ENCODE data around the gene PALD1. TPM values are rescaled to one million over a fixed set of nuclear protein-coding genes. Genes with fewer than 3 reads are reported as not detected.

Gene PALD1
- total and polyA plus RNA-seq, 4 experiments from 2014 or later = not detected

DNA sequence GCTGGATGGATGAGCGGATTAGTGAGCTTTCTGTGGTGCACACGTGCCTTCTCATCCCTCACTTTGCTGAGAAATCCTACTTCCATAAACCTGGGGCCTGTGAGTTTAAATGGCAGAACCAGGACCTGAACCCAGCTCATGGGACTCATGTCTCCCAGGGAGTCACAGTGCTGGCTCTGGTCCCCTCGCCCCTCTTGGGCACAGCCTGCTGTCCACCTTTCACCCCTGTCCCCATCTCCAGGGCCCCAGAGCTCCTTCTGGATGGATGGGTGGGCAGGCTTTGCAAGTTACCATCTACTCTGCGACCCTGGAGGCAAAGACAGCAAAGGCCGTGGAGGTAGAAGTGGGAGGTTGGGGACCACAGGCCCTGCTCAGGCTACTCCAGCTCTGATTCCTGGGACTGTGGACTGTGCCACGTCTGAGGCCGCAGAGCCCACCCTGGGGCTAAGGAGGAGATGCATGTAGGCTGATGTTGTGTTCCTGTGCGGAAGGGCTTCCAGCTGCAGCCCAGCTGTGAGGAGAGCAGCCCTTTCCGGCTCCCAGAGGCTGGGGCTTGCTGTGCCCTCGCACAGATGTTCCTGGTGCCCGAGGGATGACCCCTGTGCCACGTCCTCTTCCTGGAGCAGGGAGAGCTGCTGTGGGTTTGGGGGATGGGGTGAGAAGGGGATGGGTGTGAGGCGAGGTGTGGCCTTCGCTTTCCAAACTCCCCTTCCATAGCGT lies 83.6 kb downstream of the PALD1 start:
- Histone ChIP-seq H3K27me3 (ENCODE audit: insufficient read depth, low read length) (no peaks in the 10 kb centered on the region), H3K36me3 (ENCODE audit: insufficient read depth, low read length) (no peaks in the 10 kb centered on the region), H3K27ac (ENCODE audit: low read depth, low read length) (no peak overlapping the region), H3K9me3 (ENCODE audit: control insufficient read depth in 1 of 2, low read length in 2 of 2) (no peaks in the 10 kb centered on the region), H3K4me1 (ENCODE audit: insufficient read depth, low read length) (peaks cover 9% of the 10 kb centered on the region), H3K4me3 (ENCODE audit: low read length in 2 of 2) (no peak overlapping the region)
- peaks cover 8 to 15% (median 13%) of the 10 kb centered on the region in 4 donors for H3K4me1 Mint-ChIP-seq
- no peak overlapping the region for H3K4me3 Mint-ChIP-seq
- no peaks in the 10 kb centered on the region for H3K36me3 Mint-ChIP-seq
- H3K9me3 Mint-ChIP-seq = no peaks in the 10 kb centered on the region
- intact Hi-C loops (cut with micrococcal nuclease) = no loop called here
- DNase-seq = no peak
- no peak overlapping the region for H3K27ac Mint-ChIP-seq
- POLR2A ChIA-PET (ENCODE audit: partially characterized antibody) = no interaction called here
- CTCF ChIA-PET (ENCODE audit: partially characterized antibody) = interaction anchor here (0.8 to 5.3 kb wide), 5 partner anchors 12 to 341 kb away, joined by 3 to 41 read pairs (median 5); no protein-coding TSS in a partner anchor
- H3K27me3 Mint-ChIP-seq = no peaks in the 10 kb centered on the region

DNA sequence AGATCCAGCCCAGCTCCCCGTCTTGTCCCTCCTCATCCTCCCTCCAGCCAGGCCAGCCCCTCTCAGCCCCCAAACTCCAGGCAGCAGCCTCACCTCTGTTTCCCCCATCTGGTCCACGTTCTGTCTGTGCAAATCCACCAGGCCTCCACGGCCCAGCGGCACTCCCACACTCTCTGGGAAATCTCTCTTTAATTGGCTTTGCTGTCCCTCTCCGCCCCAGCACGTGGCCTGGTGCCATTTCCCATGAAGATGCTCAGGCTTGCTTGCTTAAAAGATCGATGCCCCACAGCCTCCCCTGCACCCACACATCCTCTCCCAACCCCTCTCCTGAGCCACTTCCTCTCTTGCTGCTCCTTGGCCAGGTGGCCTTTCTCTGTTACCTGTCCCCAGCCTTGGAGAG lies 84.7 kb downstream of the PALD1 start:
- Histone ChIP-seq H3K4me1 (ENCODE audit: insufficient read depth, low read length) (peaks cover 9% of the 10 kb centered on the region), H3K27ac (ENCODE audit: low read depth, low read length) (no peak overlapping the region), H3K36me3 (ENCODE audit: insufficient read depth, low read length) (no peaks in the 10 kb centered on the region), H3K27me3 (ENCODE audit: insufficient read depth, low read length) (no peaks in the 10 kb centered on the region), H3K4me3 (ENCODE audit: low read length in 2 of 2) (no peak overlapping the region), H3K9me3 (ENCODE audit: control insufficient read depth in 1 of 2, low read length in 2 of 2) (no peaks in the 10 kb centered on the region)
- no peaks in the 10 kb centered on the region for H3K27me3 Mint-ChIP-seq
- H3K27ac Mint-ChIP-seq = peak overlapping the region in 2 of 7 donors; percentile 59 to 66
- POLR2A ChIA-PET (ENCODE audit: partially characterized antibody) = no interaction called here
- intact Hi-C loops (cut with micrococcal nuclease) = no loop called here
- CTCF ChIA-PET (ENCODE audit: partially characterized antibody) = interaction anchor here (5.3 kb wide), 1 partner anchor 13 kb away, joined by 41 read pairs; no protein-coding TSS in a partner anchor
- H3K4me1 Mint-ChIP-seq = peaks cover 8 to 15% (median 11%) of the 10 kb centered on the region in 4 donors
- no peaks in the 10 kb centered on the region for H3K36me3 Mint-ChIP-seq
- DNase-seq = no peak
- H3K4me3 Mint-ChIP-seq = no peak overlapping the region
- no peaks in the 10 kb centered on the region for H3K9me3 Mint-ChIP-seq

DNA sequence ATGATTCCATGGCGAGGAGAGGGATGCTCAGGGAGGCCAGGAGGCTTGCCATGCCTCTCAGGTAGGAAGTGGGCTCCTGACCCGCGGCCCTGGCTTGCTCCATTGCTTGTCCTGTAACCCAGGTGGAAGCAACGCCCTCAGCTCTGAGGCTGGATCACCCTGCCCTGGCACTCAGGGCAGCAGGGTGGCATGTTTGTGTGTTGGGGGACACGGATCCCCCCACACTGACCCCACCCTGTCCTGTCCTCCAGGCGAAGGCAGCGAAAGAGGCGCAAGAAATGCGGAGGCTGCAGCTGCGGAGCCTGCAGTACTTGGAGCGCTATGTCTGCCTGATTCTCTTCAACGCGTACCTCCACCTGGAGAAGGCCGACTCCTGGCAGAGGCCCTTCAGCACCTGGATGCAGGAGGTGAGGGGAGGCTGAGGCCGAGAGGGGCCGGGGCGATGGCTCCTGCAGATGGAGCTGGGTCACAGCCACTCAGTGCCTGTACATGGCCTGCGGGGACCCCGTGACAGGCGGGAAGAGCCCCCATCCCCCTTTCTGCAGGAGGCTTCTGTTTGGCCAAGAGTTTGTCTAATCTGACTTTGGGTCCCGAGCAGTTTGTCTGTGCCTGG lies 85.7 kb downstream of the PALD1 start:
- H3K9me3 ChIP-seq (ENCODE audit: control insufficient read depth in 1 of 2, low read length in 2 of 2) = no peaks in the 10 kb centered on the region
- CTCF ChIA-PET (ENCODE audit: partially characterized antibody) = no interaction called here
- Mint-ChIP-seq H3K27me3 (no peaks in the 10 kb centered on the region), H3K36me3 (no peaks in the 10 kb centered on the region), H3K4me3 (no peak overlapping the region), H3K27ac (no peak overlapping the region), H3K9me3 (no peaks in the 10 kb centered on the region), H3K4me1 (peaks cover 3 to 9% (median 5%) of the 10 kb centered on the region in 4 donors)
- no peak overlapping the region for H3K4me3 ChIP-seq (ENCODE audit: low read length in 2 of 2)
- H3K27me3 ChIP-seq (ENCODE audit: insufficient read depth, low read length) = no peaks in the 10 kb centered on the region
- H3K36me3 ChIP-seq (ENCODE audit: insufficient read depth, low read length) = no peaks in the 10 kb centered on the region
- no peak for DNase-seq
- intact Hi-C loops (cut with micrococcal nuclease) = no loop called here
- H3K4me1 ChIP-seq (ENCODE audit: insufficient read depth, low read length) = peaks cover 5% of the 10 kb centered on the region
- H3K27ac ChIP-seq (ENCODE audit: low read depth, low read length) = no peak overlapping the region
- POLR2A ChIA-PET (ENCODE audit: partially characterized antibody) = no interaction called here

DNA sequence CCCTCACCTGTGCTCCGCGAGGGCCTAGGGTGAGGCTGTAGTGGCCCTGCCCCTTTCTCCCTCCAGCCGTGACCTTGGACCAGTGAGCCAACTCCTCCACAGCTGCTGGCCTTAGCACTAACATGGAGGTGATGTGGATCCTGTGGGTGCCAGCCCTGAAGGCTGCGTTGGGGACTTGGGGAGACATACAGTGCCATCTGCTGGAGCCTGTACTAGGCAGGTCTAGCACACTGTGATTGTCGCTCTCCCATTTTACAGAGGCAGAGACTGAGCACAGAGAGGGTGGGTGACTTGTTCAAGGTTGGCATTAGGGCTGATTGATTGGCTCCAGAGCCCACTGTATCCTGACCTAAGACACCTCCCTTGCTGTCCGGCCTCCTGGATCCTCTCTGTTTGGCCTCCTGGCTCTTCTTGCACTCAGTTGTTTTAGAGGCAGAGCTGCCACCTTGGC lies 86.4 kb downstream of the PALD1 start:
- no peak for DNase-seq
- H3K27me3 ChIP-seq (ENCODE audit: insufficient read depth, low read length) = no peaks in the 10 kb centered on the region
- H3K4me3 ChIP-seq (ENCODE audit: low read length in 2 of 2) = no peak overlapping the region
- H3K36me3 Mint-ChIP-seq = no peaks in the 10 kb centered on the region
- H3K9me3 ChIP-seq (ENCODE audit: control insufficient read depth in 1 of 2, low read length in 2 of 2) = no peaks in the 10 kb centered on the region
- no peak overlapping the region for H3K27ac Mint-ChIP-seq
- no peaks in the 10 kb centered on the region for H3K4me1 ChIP-seq (ENCODE audit: insufficient read depth, low read length)
- POLR2A ChIA-PET (ENCODE audit: partially characterized antibody) = no interaction called here
- H3K36me3 ChIP-seq (ENCODE audit: insufficient read depth, low read length) = no peaks in the 10 kb centered on the region
- no peak overlapping the region for H3K27ac ChIP-seq (ENCODE audit: low read depth, low read length)
- H3K4me1 Mint-ChIP-seq = peaks cover 0 to 5% (median 1%) of the 10 kb centered on the region in 4 donors
- intact Hi-C loops (cut with micrococcal nuclease) = no loop called here
- no peaks in the 10 kb centered on the region for H3K27me3 Mint-ChIP-seq
- CTCF ChIA-PET (ENCODE audit: partially characterized antibody) = no interaction called here
- H3K9me3 Mint-ChIP-seq = no peaks in the 10 kb centered on the region
- H3K4me3 Mint-ChIP-seq = no peak overlapping the region

DNA sequence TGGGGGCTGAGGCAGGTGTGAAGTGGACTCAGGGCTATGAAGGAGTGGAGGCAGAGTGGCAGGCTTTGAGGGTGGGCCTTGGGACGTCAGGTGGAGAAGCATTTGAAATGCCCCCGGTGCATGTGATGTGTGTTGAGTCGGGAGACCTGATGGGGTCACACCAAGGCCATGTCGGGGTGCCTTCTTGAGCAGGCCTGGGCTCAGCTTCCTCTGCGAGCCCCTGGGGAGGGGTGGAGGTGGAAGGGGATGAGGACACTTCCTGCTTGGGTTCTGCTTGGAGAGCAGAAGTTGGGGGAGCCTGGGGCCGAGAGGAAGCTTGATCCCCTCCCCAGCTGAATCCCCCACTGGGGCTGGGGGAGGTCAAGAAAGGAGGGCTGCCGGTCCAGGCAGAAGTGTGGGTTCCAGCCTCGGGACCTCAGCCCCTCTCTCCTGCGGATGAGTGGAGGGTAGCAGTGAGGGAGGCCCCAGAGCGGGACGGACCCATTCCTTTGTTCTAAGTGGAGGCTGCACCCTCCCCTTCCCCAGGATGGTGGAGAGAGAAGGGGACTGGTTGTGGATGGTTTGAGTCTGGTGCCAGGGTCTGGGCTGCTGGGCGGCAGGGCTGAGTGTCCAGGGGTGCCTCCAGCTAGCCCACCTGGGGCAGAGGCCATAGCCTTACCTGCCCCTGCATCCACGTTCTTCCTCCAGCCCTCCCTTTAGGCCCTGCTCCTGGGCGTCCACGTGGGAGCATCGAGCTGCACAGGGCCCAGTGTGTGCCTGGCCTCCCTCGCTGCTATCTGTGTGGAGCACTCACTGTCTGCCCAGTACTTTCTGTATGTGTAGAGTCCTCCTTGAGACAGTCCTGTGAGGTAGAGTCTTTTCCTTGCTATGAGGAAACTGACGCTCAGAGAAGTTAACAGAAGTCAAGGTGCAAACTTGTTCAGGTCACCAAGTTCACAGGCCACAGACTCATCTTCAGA lies 87.3 kb downstream of the PALD1 start:
- H3K27me3 ChIP-seq (ENCODE audit: insufficient read depth, low read length) = no peaks in the 10 kb centered on the region
- ChIA-PET POLR2A (ENCODE audit: partially characterized antibody) (no interaction called here), CTCF (ENCODE audit: partially characterized antibody) (no interaction called here)
- DNase-seq = no peak
- no peaks in the 10 kb centered on the region for H3K4me1 ChIP-seq (ENCODE audit: insufficient read depth, low read length)
- Mint-ChIP-seq H3K4me3 (no peak overlapping the region), H3K27me3 (no peaks in the 10 kb centered on the region), H3K4me1 (peaks cover 0 to 5% (median 3%) of the 10 kb centered on the region in 4 donors), H3K36me3 (no peaks in the 10 kb centered on the region), H3K9me3 (no peaks in the 10 kb centered on the region), H3K27ac (no peak overlapping the region)
- H3K27ac ChIP-seq (ENCODE audit: low read depth, low read length) = no peak overlapping the region
- no peaks in the 10 kb centered on the region for H3K36me3 ChIP-seq (ENCODE audit: insufficient read depth, low read length)
- intact Hi-C loops (cut with micrococcal nuclease) = no loop called here
- H3K4me3 ChIP-seq (ENCODE audit: low read length in 2 of 2) = no peak overlapping the region
- no peaks in the 10 kb centered on the region for H3K9me3 ChIP-seq (ENCODE audit: control insufficient read depth in 1 of 2, low read length in 2 of 2)

DNA sequence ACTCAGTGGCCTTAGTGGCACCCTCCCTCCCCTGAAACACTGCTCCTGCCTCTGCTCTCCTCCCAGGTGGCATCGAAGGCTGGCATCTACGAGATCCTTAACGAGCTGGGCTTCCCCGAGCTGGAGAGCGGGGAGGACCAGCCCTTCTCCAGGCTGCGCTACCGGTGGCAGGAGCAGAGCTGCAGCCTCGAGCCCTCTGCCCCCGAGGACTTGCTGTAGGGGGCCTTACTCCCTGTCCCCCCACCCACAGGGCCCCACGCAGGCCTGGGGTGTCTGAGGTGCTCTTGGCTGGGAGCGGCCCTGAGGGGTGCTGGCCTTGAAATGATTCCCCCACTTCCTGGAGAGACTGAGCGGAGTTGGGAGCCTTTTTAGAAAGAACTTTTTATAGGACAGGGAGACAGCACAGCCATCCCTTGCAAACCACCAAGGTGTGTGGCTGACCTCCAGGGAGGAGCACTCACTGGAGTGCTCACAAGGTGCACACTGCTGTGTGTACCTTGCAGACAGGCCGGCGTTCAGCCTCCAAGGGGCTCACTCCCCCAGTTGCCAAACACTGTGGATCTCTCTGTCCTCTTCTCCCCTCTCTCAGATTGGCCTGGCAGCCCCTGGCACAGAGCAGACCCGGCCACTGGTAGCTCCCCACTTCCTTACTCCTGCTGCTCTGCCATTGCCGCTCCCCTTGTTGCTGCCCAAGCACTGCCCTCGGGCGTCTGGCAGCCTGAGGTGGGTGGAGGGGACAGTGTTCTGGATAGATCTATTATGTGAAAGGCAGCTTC lies 88.1 kb downstream of the PALD1 start:
- no peak for DNase-seq
- no peak overlapping the region for H3K4me3 Mint-ChIP-seq
- ChIA-PET CTCF (ENCODE audit: partially characterized antibody) (interaction anchor here (0.9 kb wide), 1 partner anchor 192 kb away, joined by 4 read pairs; no protein-coding TSS in a partner anchor), POLR2A (ENCODE audit: partially characterized antibody) (interaction anchor here (1.1 kb wide), 1 partner anchor 10 kb away, joined by 3 read pairs; no protein-coding TSS in a partner anchor)
- H3K27me3 ChIP-seq (ENCODE audit: insufficient read depth, low read length) = no peaks in the 10 kb centered on the region
- H3K27me3 Mint-ChIP-seq = no peaks in the 10 kb centered on the region
- H3K27ac ChIP-seq (ENCODE audit: low read depth, low read length) = no peak overlapping the region
- H3K4me1 Mint-ChIP-seq = peaks cover 0 to 5% (median 3%) of the 10 kb centered on the region in 4 donors
- no peaks in the 10 kb centered on the region for H3K36me3 ChIP-seq (ENCODE audit: insufficient read depth, low read length)
- no peaks in the 10 kb centered on the region for H3K36me3 Mint-ChIP-seq
- H3K4me1 ChIP-seq (ENCODE audit: insufficient read depth, low read length) = no peaks in the 10 kb centered on the region
- intact Hi-C loops (cut with micrococcal nuclease) = no loop called here
- no peak overlapping the region for H3K4me3 ChIP-seq (ENCODE audit: low read length in 2 of 2)
- H3K27ac Mint-ChIP-seq = peak overlapping the region in 2 of 7 donors; percentile 3 to 70
- H3K9me3 Mint-ChIP-seq = no peaks in the 10 kb centered on the region
- no peaks in the 10 kb centered on the region for H3K9me3 ChIP-seq (ENCODE audit: control insufficient read depth in 1 of 2, low read length in 2 of 2)
